Measurements from ENCODE around the gene MYO7B.

MYO7B gene

GRCh38 chr2:127535422-127535901, at the start of gene MYO7B:
Gene MYO7B (plus strand): TSS chr2:127535683. CDS start chr2:127559723, 24,040 bp downstream.
- no peak for DNase-seq (ENCODE audit: low read depth)

- DNase-seq (ENCODE audit: low read depth): no peak
Measured at GRCh38 chr2:127485694-127486071, 49.8 kb upstream of the MYO7B start.

DNA sequence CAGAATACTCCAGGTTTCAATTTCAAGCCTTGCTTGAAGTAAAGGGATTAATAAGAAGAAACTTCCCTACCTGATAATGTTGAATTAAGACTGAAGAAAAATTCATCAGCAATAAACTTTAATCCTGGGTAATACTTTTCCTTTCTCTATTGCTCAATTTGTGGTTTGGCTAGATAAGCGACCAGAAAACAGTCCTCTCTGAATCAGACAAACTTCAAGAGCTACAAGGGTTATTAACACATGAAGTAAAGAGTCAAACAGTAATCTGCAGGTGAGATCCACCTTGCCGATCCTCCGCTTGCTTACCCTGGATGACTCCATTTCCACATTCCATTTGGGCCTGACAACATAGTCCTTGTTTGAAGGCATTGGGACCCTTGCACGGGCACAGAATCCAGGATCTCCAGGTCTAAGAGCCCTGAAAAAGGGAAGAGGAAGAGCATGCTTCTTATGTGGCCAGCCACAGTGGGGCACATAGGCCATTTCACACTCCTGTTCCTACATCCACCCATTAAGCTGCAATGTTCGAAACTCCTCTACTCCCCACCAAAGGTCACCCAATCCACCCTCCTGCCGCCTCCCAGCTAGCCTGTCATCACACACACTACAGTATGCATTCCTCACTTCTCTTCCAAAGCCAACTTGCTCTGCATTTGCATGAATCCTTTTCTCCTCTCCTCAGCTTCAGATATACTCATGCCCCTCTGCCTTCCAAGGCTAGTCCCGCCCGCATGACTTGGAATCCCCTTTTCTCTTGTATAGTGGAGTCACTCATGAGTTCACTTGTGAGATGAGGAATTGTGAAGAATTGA, 49.0 kb upstream of the MYO7B start:
- no peak for DNase-seq (ENCODE audit: low read depth)

- DNase-seq (ENCODE audit: low read depth): no peak
Measured at GRCh38 chr2:127490283-127490682, 45.2 kb upstream of the MYO7B start.

- DNase-seq (ENCODE audit: low read depth): no peak
Measured at GRCh38 chr2:127498386-127498785, 37.1 kb upstream of the MYO7B start.

- no peak for DNase-seq (ENCODE audit: low read depth)
Measured at GRCh38 chr2:127503491-127503890, 32.0 kb upstream of the MYO7B start.

GRCh38 chr2:127504552-127505430, 30.7 kb upstream of the MYO7B start:
- no peak for DNase-seq (ENCODE audit: low read depth)

DNA sequence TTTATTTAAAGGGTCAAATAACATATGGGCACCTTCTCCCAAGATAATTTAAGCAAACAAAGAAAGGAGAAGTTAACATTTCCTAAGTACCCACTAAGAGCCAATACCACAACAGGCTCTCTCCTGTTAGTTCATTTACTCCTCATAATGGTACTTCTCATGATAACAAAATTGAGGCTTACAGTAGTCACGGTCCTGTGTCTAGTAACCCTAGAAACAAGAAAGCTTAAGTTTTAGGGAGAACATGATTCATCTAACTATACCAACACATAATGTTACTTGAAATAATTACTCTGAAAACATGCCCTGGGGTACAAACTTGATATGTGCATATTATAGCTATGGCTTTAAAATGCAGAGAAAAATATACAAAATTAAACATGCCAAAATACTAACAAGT, 29.0 kb upstream of the MYO7B start:
- DNase-seq (ENCODE audit: low read depth): no peak

GRCh38 chr2:127508023-127508630, 27.4 kb upstream of the MYO7B start:
- no peak for DNase-seq (ENCODE audit: low read depth)

GRCh38 chr2:127508631-127509034, 26.9 kb upstream of the MYO7B start:
- peak; percentile 100 for DNase-seq (ENCODE audit: low read depth)

DNA sequence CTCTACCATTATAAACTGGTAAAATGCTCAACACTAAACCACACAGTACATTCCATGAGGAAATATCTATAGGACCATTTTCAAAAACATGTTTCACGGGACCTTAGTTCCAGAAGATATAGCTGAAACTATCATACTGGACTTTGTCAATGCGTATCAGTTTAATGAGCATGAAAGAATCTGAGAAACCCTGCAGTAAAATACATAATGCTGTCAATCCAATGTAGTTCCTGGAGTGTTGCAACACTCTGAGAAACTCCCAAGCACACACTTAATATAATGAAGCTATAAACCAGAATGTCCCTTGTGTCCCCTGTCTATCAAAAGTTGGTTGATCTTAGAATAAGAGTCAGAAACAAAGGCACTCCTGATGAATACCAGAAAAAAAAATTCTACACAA, 25.4 kb upstream of the MYO7B start:
- DNase-seq (ENCODE audit: low read depth): no peak

- no peak for DNase-seq (ENCODE audit: low read depth)
Measured at GRCh38 chr2:127511090-127511695, 24.3 kb upstream of the MYO7B start.

DNA sequence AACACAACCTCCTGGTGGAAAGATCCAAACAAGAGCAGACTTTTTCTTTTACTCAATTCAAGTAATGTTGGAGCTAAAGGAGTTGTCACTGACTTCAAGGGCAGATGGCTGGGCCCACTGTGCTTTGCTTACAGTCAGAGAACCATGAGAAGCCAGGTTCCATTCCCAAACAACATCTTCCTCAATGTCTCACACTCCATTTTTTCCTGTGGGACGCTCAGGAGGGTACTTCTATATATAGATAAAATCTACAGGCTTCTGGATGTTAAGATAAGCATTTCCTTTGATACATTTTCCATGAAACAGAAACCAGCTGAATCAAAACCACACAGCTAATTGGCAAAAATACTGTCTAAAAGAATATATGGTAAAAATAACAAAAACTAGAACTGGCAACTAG, 23.6 kb upstream of the MYO7B start:
- DNase-seq (ENCODE audit: low read depth): no peak

GRCh38 chr2:127512362-127512761, 23.1 kb upstream of the MYO7B start:
- no peak for DNase-seq (ENCODE audit: low read depth)

DNA sequence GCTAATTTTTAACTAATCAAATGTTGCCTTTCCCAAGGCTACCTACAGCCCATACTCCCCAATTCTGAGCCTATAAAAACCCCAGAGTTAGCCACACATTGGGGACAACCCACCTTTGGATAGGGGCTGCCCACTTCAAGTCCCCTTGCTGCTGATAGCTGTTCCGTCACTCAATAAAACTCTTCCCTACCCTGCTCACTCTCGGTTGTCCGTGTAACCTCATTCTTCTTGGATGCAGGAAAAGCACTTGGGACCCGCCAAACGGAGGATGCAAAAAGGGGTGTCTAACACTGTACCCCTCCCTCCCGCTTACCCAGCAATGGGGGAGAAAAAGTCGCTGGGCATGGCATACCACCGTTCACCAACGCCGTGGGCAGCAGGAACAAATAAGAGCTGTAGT, 21.4 kb upstream of the MYO7B start:
- no peak for DNase-seq (ENCODE audit: low read depth)

- no peak for DNase-seq (ENCODE audit: low read depth)
Measured at GRCh38 chr2:127514485-127514884, 21.0 kb upstream of the MYO7B start.

DNA sequence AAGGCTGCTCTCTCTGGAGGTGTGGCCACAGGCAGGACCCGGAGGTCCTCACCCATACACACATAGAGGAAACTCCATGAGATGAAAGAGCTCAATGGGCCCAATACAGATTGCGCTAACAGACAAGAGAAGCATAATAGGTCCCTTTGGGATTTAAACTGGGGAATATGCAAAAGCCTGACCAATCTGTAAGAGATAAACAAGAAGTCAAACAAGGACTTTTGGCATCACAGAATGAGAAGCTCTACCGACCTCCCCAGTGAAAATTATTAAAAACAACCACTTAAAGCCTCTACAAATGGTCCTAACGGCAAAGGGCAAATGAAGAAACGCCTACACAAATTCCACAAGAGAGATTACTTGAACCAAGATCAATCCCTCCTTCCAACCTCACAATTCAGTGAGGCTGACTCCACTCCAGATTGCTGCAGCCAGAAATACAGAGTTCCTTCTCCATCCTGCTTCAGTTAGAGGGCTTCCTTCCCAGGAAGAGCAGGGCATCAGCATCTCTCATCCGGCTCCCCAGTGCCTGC, 20.0 kb upstream of the MYO7B start:
- no peak for DNase-seq (ENCODE audit: low read depth)

DNA sequence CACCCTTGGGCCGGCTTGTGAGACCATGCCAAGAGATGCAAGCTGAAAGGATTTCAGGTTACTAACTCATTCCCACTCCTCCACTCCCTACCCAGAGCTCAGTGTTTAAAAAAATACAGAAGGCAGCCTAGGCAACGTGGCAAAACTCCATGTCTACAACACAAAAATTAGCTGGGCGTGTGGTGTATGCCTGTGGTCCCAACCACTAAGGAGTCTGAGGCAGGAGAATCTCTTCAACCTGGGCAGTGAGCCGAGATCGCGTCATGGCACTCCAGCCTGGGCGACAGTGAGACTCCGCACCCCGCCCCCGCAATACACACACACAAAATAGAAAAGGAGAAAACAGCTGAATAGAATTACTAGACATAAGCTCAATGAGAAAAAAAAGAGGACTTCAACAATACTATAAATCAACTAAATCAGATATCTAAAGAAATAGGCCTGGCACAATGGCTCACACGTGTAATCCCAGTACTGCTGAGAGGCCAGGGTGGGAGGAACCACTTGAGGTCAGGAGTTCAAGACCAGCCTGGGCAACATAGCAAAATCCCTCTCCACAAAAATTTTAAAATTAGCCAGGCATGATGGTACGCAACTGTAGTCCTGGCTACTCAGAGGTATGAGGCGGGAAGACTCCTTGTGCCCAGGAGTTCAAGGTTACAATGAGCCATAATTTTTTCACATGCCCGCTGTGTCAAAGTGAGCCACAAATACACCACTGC, 19.3 kb upstream of the MYO7B start:
- no peak for DNase-seq (ENCODE audit: low read depth)

GRCh38 chr2:127517465-127517864, 18.0 kb upstream of the MYO7B start:
- DNase-seq (ENCODE audit: low read depth): no peak

DNA sequence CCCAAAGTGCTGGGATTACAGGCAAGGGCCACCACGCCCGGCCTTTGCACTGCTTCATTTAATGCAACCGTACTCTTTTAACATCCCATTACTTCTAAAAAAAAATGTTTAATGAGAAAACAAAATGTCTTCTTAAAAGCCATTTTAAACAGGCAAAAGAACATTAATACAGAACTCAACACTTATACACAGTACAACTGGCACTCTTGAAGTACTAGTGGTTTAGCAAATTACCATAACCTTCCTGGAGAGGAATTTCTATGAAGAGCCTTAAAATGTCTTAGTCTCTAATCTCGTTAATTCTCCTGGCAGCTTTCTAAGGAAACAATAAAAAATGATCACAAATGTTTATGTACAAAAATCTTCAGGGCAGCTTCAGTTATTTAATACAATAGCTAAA, 15.1 kb upstream of the MYO7B start:
- DNase-seq (ENCODE audit: low read depth): no peak

DNA sequence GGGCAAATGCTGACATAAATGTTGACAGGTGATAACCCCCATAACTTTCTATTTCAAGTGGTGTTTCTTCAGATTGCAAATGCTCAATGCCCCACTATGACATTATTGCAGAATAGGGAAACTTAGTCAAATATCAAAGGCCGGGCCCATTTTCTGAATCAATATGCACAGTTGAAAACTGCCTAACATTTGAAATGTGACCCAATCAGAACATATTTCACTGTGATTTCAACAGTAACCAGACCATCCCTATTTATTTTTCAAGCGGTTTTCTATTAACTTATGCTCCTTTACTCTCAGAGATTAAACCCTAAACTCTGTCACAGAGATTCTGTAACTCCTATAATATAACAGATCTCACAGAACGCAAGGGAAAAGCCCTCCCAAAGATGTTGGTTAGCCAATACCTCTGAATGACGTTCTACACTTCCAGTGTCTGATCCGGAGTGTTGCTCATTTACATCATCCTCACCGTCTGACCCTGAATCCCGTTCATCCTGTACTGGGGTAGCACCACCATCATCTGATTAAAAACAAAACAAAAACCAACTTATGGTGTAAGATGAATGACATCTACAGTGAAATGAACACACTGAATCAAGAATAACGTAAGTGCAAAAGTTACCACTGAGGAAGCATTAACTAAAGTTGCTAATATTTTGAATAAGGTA, 12.1 kb upstream of the MYO7B start:
- DNase-seq (ENCODE audit: low read depth): no peak
